C4-2B (cell line): Measurements from ENCODE around the gene LCN2.

Source experiments
- CTCF ChIP-seq: fragments of 450-650 bp; conservative IDR thresholded peaks from 2 replicates; pipeline ENCODE4 v1.5.1; 2017; ENCODE audit warnings: mild to moderate bottlenecking
- ZFX ChIP-seq: fragments of 450-650 bp; IDR thresholded peaks from 2 replicates; pipeline ENCODE4 v1.6.1; 2017

- TF ChIP-seq CTCF: no peak
- TF ChIP-seq ZFX: no peak
Measured at GRCh38 chr9:128114326-128115186, 34.7 kb upstream of the LCN2 start.
